ENCODE measurements around the gene RASAL1. TPM values are rescaled to one million over a fixed set of nuclear protein-coding genes. Genes with fewer than 3 reads are reported as not detected.

RASAL1 gene
- total RNA-seq, 1 donor from 2014 or later: not detected

- peaks cover 3% of the 10 kb centered on the region for H3K4me1 Mint-ChIP-seq (ENCODE audit: low read depth, unreplicated experiment)
- no peaks in the 10 kb centered on the region for H3K9me3 Mint-ChIP-seq (ENCODE audit: unreplicated experiment)
- DNase-seq: no peak
- no peak overlapping the region for H3K27ac Mint-ChIP-seq (ENCODE audit: unreplicated experiment)
- no peak overlapping the region for H3K4me3 Mint-ChIP-seq (ENCODE audit: unreplicated experiment)
- no peaks in the 10 kb centered on the region for H3K36me3 Mint-ChIP-seq (ENCODE audit: unreplicated experiment)
- peaks cover 11% of the 10 kb centered on the region for H3K27me3 Mint-ChIP-seq (ENCODE audit: unreplicated experiment)
- no peak for TF ChIP-seq CTCF (IDR thresholded peaks at IDR 0.05; ENCODE audit: partially characterized antibody, unreplicated experiment)
Observed at GRCh38 chr12:113059071-113059595, 76.4 kb downstream of the RASAL1 start.

GRCh38 chr12:113058553-113058952 lies 77.0 kb downstream of the RASAL1 start:
- H3K27me3 Mint-ChIP-seq (ENCODE audit: unreplicated experiment): peaks cover 11% of the 10 kb centered on the region
- H3K9me3 Mint-ChIP-seq (ENCODE audit: unreplicated experiment): no peaks in the 10 kb centered on the region
- H3K4me3 Mint-ChIP-seq (ENCODE audit: unreplicated experiment): no peak overlapping the region
- no peaks in the 10 kb centered on the region for H3K36me3 Mint-ChIP-seq (ENCODE audit: unreplicated experiment)
- H3K27ac Mint-ChIP-seq (ENCODE audit: unreplicated experiment): no peak overlapping the region
- no peak for DNase-seq
- TF ChIP-seq CTCF (IDR thresholded peaks at IDR 0.05; ENCODE audit: partially characterized antibody, unreplicated experiment): no peak
- peaks cover 3% of the 10 kb centered on the region for H3K4me1 Mint-ChIP-seq (ENCODE audit: low read depth, unreplicated experiment)

- Mint-ChIP-seq H3K9me3 (ENCODE audit: unreplicated experiment) (no peaks in the 10 kb centered on the region), H3K4me3 (ENCODE audit: unreplicated experiment) (no peak overlapping the region), H3K27me3 (ENCODE audit: unreplicated experiment) (peaks cover 11% of the 10 kb centered on the region), H3K36me3 (ENCODE audit: unreplicated experiment) (no peaks in the 10 kb centered on the region), H3K27ac (ENCODE audit: unreplicated experiment) (no peak overlapping the region), H3K4me1 (ENCODE audit: low read depth, unreplicated experiment) (peaks cover 3% of the 10 kb centered on the region)
- no peak for TF ChIP-seq CTCF (IDR thresholded peaks at IDR 0.05; ENCODE audit: partially characterized antibody, unreplicated experiment)
- DNase-seq: no peak
Observed at GRCh38 chr12:113057565-113058485, 77.7 kb downstream of the RASAL1 start.

GRCh38 chr12:113056631-113057488 lies 78.7 kb downstream of the RASAL1 start, which contains the start of gene DTX1:
DTX1 (plus strand) TSS chr12:113056730; CDS start chr12:113058193, 1,463 bp downstream.
- TF ChIP-seq CTCF (IDR thresholded peaks at IDR 0.05; ENCODE audit: partially characterized antibody, unreplicated experiment): no peak
- no peak for DNase-seq
- no peaks in the 10 kb centered on the region for H3K4me1 Mint-ChIP-seq (ENCODE audit: low read depth, unreplicated experiment)
- no peaks in the 10 kb centered on the region for H3K9me3 Mint-ChIP-seq (ENCODE audit: unreplicated experiment)
- H3K27me3 Mint-ChIP-seq (ENCODE audit: unreplicated experiment): peaks cover 11% of the 10 kb centered on the region
- peak within 1 kb of the TSS; percentile 55 for H3K4me3 Mint-ChIP-seq (ENCODE audit: unreplicated experiment)
- no peak within 1 kb of the TSS for H3K27ac Mint-ChIP-seq (ENCODE audit: unreplicated experiment)
- H3K36me3 Mint-ChIP-seq (ENCODE audit: unreplicated experiment): no peaks in the 10 kb centered on the region
